MM.1S (cell line): Measurements from ENCODE around the gene AK8.

Experiments
- CTCF ChIP-seq: fragments of 300-600 bp; sonication (generic); IDR thresholded peaks from 2 replicates; pipeline ENCODE4 v1.5.1; 2016; ENCODE audit warnings: antibody characterized with exemption, low read length, mixed read lengths
- EZH2 ChIP-seq: fragments of 300-600 bp; sonication (generic); optimal IDR thresholded peaks from 2 replicates; pipeline ENCODE3; 2017; ENCODE audit warnings: low read depth, mild to moderate bottlenecking, antibody characterized with exemption, low read length, mixed read lengths

GRCh38 chr9:132919614-132920268, 41.7 kb upstream of the AK8 start:
- TF ChIP-seq CTCF (no peak), EZH2 (no peak)
